GM19043 (cell line): ENCODE results near the gene RNF213.
"Not testable (repeated sequence)": the region's sequence is repeated elsewhere in the genome, so short reads cannot be mapped to it uniquely, and the experiment has no call there.

Source experiments
- ATAC-seq: cut with Tn5 transposase; IDR thresholded peaks from one replicate; pipeline ENCODE4 v1.9.1; 2021; ENCODE audit warnings: low read depth; ENCODE audit not compliant: unreplicated experiment

RNF213 gene

GRCh38 chr17:80291691-80292487 is 31.2 kb downstream of the RNF213 start:
- no peak for ATAC-seq

GRCh38 chr17:80292521-80292971 is 31.9 kb downstream of the RNF213 start:
- ATAC-seq, result no peak

GRCh38 chr17:80294210-80294609 is 33.6 kb downstream of the RNF213 start:
- no peak for ATAC-seq

GRCh38 chr17:80294653-80295052 is 34.0 kb downstream of the RNF213 start:
- ATAC-seq, result no peak

GRCh38 chr17:80295146-80295545 is 34.5 kb downstream of the RNF213 start:
- ATAC-seq, result no peak

GRCh38 chr17:80295559-80295958 is 34.9 kb downstream of the RNF213 start:
- ATAC-seq, result no peak

GRCh38 chr17:80296221-80296620 is 35.6 kb downstream of the RNF213 start:
- no peak for ATAC-seq

GRCh38 chr17:80297996-80298560 is 37.4 kb downstream of the RNF213 start:
- ATAC-seq, result no peak

GRCh38 chr17:80299350-80300100 is 38.9 kb downstream of the RNF213 start:
- not testable (repeated sequence) for ATAC-seq

- ATAC-seq, result not testable (repeated sequence)
Measured at GRCh38 chr17:80300756-80301155, 40.1 kb downstream of the RNF213 start.

GRCh38 chr17:80303824-80304223 is 43.2 kb downstream of the RNF213 start:
- no peak for ATAC-seq

- ATAC-seq, result no peak
Measured at GRCh38 chr17:80307994-80308691, 47.5 kb downstream of the RNF213 start.

GRCh38 chr17:80308692-80309517 is 48.3 kb downstream of the RNF213 start:
- ATAC-seq, result no peak

GRCh38 chr17:80311216-80311827 is 50.7 kb downstream of the RNF213 start:
- no peak for ATAC-seq

- no peak for ATAC-seq
Measured at GRCh38 chr17:80312621-80313135, 52.0 kb downstream of the RNF213 start.

GRCh38 chr17:80313160-80313829 is 52.6 kb downstream of the RNF213 start:
- no peak for ATAC-seq

- ATAC-seq, result not testable (repeated sequence)
Measured at GRCh38 chr17:80313946-80314345, 53.3 kb downstream of the RNF213 start.

GRCh38 chr17:80315517-80316182 is 55.0 kb downstream of the RNF213 start:
- no peak for ATAC-seq
